K562 (cell line): ENCODE measurements around the gene TRIM65. TPM values are rescaled to one million over a fixed set of nuclear protein-coding genes. Genes with fewer than 3 reads are reported as not detected.
A peak's percentile ranks its signal among the peaks of the same experiment; 100 is the strongest.

Experiments used
- AFF4 ChIP-seq: sonication (generic); formaldehyde crosslinking; IDR thresholded peaks from 2 replicates; pipeline ENCODE4 v1.8.0; 2023; ENCODE audit warnings: mild to moderate bottlenecking, missing genetic modification reagents
- EZH2 ChIP-seq: IDR thresholded peaks from 2 replicates; pipeline ENCODE4 v1.6.1; 2012; ENCODE audit warnings: low read depth, mild to moderate bottlenecking, inconsistent platforms, low read length, borderline replicate concordance
- MEF2A ChIP-seq: IDR thresholded peaks from 2 replicates; pipeline ENCODE4 v1.6.1; 2011; ENCODE audit warnings: low read depth, mild to moderate bottlenecking, low read length, moderate library complexity; ENCODE audit not compliant: control insufficient read depth
- NFIC ChIP-seq: fragments of 450-650 bp; IDR thresholded peaks from 2 replicates; pipeline ENCODE4 v1.6.1; 2017; ENCODE audit warnings: mild to moderate bottlenecking, inconsistent platforms
- ZBTB34 ChIP-seq: fragments of 250-450 bp; sonication (Bioruptor Pico); IDR thresholded peaks from 2 replicates; pipeline ENCODE4 v1.8.0; 2021; ENCODE audit warnings: mild to moderate bottlenecking, moderate library complexity
- ZNF239 ChIP-seq: fragments of 250-450 bp; sonication (Bioruptor Pico); IDR thresholded peaks from 2 replicates; pipeline ENCODE4 v1.4.0; 2020; ENCODE audit warnings: mild to moderate bottlenecking
- polyA plus RNA-seq, 8 experiments: library from polyadenylated mRNA; depleted of rRNA in 4 of 8; stranded (reverse) in 5 of 8; unstranded in 3 of 8; fragments of >200 nt; fragmentation: Nextera tagmentation in 2 of 8; fragmentation: Illumina TruSeq in 1 of 8; extraction: Ambion mirVana in 2 of 8; extraction: Trizol in 1 of 8; gene quantifications; 2 replicates each; pipeline versions ENCODE4 v1.2.1 to v1.2.3, GENCODE V29; 2011 to 2014; ENCODE audit warnings: inconsistent platforms in 1 of 8, missing spikeins in 1 of 8
- total RNA-seq, 7 experiments: library from RNA; depleted of rRNA in 6 of 7; stranded (reverse); fragments of >200 nt in 6 of 7; fragmentation: Illumina TruSeq in 2 of 7; extraction: Trizol in 2 of 7; gene quantifications; 2 replicates each; pipeline versions ENCODE4 v1.2.1 to v1.2.3, GENCODE V29; 2011 to 2021; ENCODE audit warnings: low replicate concordance in 1 of 7

TRIM65 gene
- total and polyA plus RNA-seq, 9 of the 15 experiments (the other 6 are each of a cell fraction or from before 2014, with no cell fraction given), result 2.8 to 45.7 (median 22.9) TPM

- peak; percentile 78 for TF ChIP-seq AFF4
- no peak for TF ChIP-seq ZNF239 (CRISPR knock-in tag)
- no peak for TF ChIP-seq EZH2
- TF ChIP-seq ZBTB34 (CRISPR knock-in tag), result no peak
- TF ChIP-seq MEF2A, result no peak
- TF ChIP-seq NFIC, result no peak; the same call in 1 of the 2 replicates
Observed at GRCh38 chr17:75843577-75844529, 52.9 kb downstream of the TRIM65 start, which contains the start of gene UNC13D (continued).
